Pancreas (tissue), 10 donors: Measurements from ENCODE around the gene CCSER1. TPM values are rescaled to one million over a fixed set of nuclear protein-coding genes. Genes with fewer than 3 reads are reported as not detected.

Source experiments
- ATAC-seq, 4 donors: fragments of 200-7000 bp; cut with Tn5 transposase; one replicate each; pipeline versions ENCODE4 v1.8.0 to v1.9.1; 2020; ENCODE audit warnings: mild to moderate bottlenecking in 4 of 4, moderate library complexity in 4 of 4
- DNase-seq, 6 donors: peaks; one replicate each; pipeline ENCODE4 v3.0.0-alpha.2; 2020
- FAIRE-seq: peaks from 2 replicates; lab custom pipeline; 2012; peaks lifted over from hg19 to GRCh38; lab: Jason Lieb, UNC
- H3K27ac ChIP-seq, 4 donors: fragments of 200-600 bp; sonication (generic); 1 replicate in 3 of 4; 2 replicates in 1 of 4; pipeline versions ENCODE4 v1.5.0 to v1.8.0; 2020
- H3K27me3 ChIP-seq, 4 donors: fragments of 200-600 bp; one replicate each; pipeline ENCODE4 v1.8.0; 2021
- H3K36me3 ChIP-seq, 3 donors: fragments of 200-600 bp; sonication (generic) in 1 of 3; one replicate each; pipeline versions ENCODE4 v1.5.0 to v1.8.0; 2020 to 2021
- H3K4me1 ChIP-seq, 3 donors: fragments of 200-600 bp; one replicate each; pipeline ENCODE4 v1.8.0; 2021
- H3K4me3 ChIP-seq, 4 donors: fragments of 200-600 bp; sonication (generic) in 2 of 4; one replicate each; pipeline versions ENCODE4 v1.5.0 to v1.8.0; 2020 to 2021
- H3K9me3 ChIP-seq, 4 donors: fragments of 200-600 bp; one replicate each; pipeline ENCODE4 v1.8.0; 2021
- CTCF ChIP-seq, 4 donors: fragments of 200-600 bp; sonication (generic) in 3 of 4; IDR thresholded peaks; one replicate each; pipeline versions ENCODE4 v1.5.0 to v1.8.0; 2021; ENCODE audit warnings: antibody characterized with exemption in 4 of 4
- WGBS, 2 donors: extraction: QIAGEN DNeasy Blood & Tissue Kit; methylation state at CpG; one replicate each; pipeline ENCODE4 v1.1.7; 2013; 5-methylcytosine and 5-hydroxymethylcytosine counted together
- intact Hi-C, 3 donors: fragments of 100-400 bp; cut with DNase I; formaldehyde crosslinking; loops; one replicate each; pipeline versions ENCODE4 v1.11.1 to v1.14.2; 2022
- polyA plus RNA-seq, 2 donors: library from polyadenylated mRNA; stranded (reverse); fragments of 200-250 nt; gene quantifications; one replicate each; pipeline ENCODE4 v1.2.3, GENCODE V29; 2013
- total RNA-seq, 6 donors: library from RNA; stranded (reverse); fragmentation: NEBNext Ultra II Directional in 4 of 6; extraction: Animal tissue kit (Norgen Biotek cat#: 25700) in 4 of 6; gene quantifications; one replicate each; pipeline versions ENCODE4 v1.2.1 to v1.2.4, GENCODE V29; 2021 to 2023
- donor health status: healthy with polysubstance abuse.
- donor health status: DM: no; HTN: no; CAD: no; lungs with moderate emphysema.
- donor health status: DM: no; HTN: no; CAD: no.
- donor health status: control.
- donor health status: control.
- donor health status: Bipolar disorder and iron deficiency.
- donor health status: DM: yes; HTN: yes; CAD: no.
- donor health status: DM: no; HTN: no; CAD: no.
- donor health status: DM: no; HTN: no; CAD: no.
- donor health status: DM: yes; HTN: yes; CAD: no.

The CCSER1 gene
- total and polyA plus RNA-seq, 8 donors, result 0.99 to 12.7 (median 5.1) TPM

- H3K4me1 ChIP-seq, result no peaks in the 10 kb centered on the region
- no peaks in the 10 kb centered on the region for H3K9me3 ChIP-seq
- H3K36me3 ChIP-seq, result no peaks in the 10 kb centered on the region
- ATAC-seq, result no peak
- no peak overlapping the region for H3K4me3 ChIP-seq
- no peak for TF ChIP-seq CTCF (IDR thresholded peaks at IDR 0.05)
- H3K27me3 ChIP-seq, result no peaks in the 10 kb centered on the region
- no peak for FAIRE-seq
- DNase-seq, result no peak
- H3K27ac ChIP-seq, result no peak overlapping the region
- intact Hi-C loops, result no loop called here
Observed at GRCh38 chr4:91502365-91502764, 1375.2 kb downstream of the CCSER1 start.

- H3K27me3 ChIP-seq, result no peaks in the 10 kb centered on the region
- H3K9me3 ChIP-seq, result no peaks in the 10 kb centered on the region
- ATAC-seq (no peak), DNase-seq (no peak), FAIRE-seq (no peak)
- H3K36me3 ChIP-seq, result no peaks in the 10 kb centered on the region
- H3K27ac ChIP-seq, result no peak overlapping the region
- no peak for TF ChIP-seq CTCF (IDR thresholded peaks at IDR 0.05)
- H3K4me3 ChIP-seq, result no peak overlapping the region
- no peaks in the 10 kb centered on the region for H3K4me1 ChIP-seq
- intact Hi-C loops, result no loop called here
Observed at GRCh38 chr4:91513326-91513725, 1386.1 kb downstream of the CCSER1 start.

- intact Hi-C loops, result no loop called here
- WGBS, 2 donors, result 87 to 89% methylated on average over 6 of the region's 6 CpGs
- ATAC-seq, result no peak
- H3K9me3 ChIP-seq, result no peaks in the 10 kb centered on the region
- peak in 1 of 6 donors; percentile 21 for DNase-seq
- no peaks in the 10 kb centered on the region for H3K4me1 ChIP-seq
- H3K36me3 ChIP-seq, result no peaks in the 10 kb centered on the region
- H3K27ac ChIP-seq, result no peak overlapping the region
- no peak for FAIRE-seq
- no peak overlapping the region for H3K4me3 ChIP-seq
- TF ChIP-seq CTCF (IDR thresholded peaks at IDR 0.05), result no peak
- H3K27me3 ChIP-seq, result no peaks in the 10 kb centered on the region
Observed at GRCh38 chr4:91519155-91519554, 1392.0 kb downstream of the CCSER1 start.

- 43 to 49% methylated on average over 1 of the region's 1 CpG for WGBS, 2 donors
- FAIRE-seq, result no peak
- no peak overlapping the region for H3K4me3 ChIP-seq
- no peak for TF ChIP-seq CTCF (IDR thresholded peaks at IDR 0.05)
- H3K27me3 ChIP-seq, result no peaks in the 10 kb centered on the region
- DNase-seq, result no peak
- H3K9me3 ChIP-seq, result peaks cover 0 to 3% (median 0%) of the 10 kb centered on the region in 4 donors
- no peaks in the 10 kb centered on the region for H3K4me1 ChIP-seq
- intact Hi-C loops, result no loop called here
- H3K36me3 ChIP-seq, result no peaks in the 10 kb centered on the region
- ATAC-seq, result no peak
- no peak overlapping the region for H3K27ac ChIP-seq
Observed at GRCh38 chr4:91525621-91526020, 1398.4 kb downstream of the CCSER1 start.

GRCh38 chr4:91527056-91527455 is 1399.9 kb downstream of the CCSER1 start:
- TF ChIP-seq CTCF (IDR thresholded peaks at IDR 0.05), result no peak
- no peak for FAIRE-seq

More at GRCh38 chr4:91527056-91527455, 1399.9 kb downstream of the CCSER1 start:
- H3K27me3 ChIP-seq, result no peaks in the 10 kb centered on the region
- no peak for DNase-seq
- ATAC-seq, result no peak
- H3K4me1 ChIP-seq, result no peaks in the 10 kb centered on the region
- no peak overlapping the region for H3K27ac ChIP-seq
- H3K9me3 ChIP-seq, result peaks cover 0 to 3% (median 0%) of the 10 kb centered on the region in 4 donors
- H3K36me3 ChIP-seq, result no peaks in the 10 kb centered on the region
- intact Hi-C loops, result no loop called here
- no peak overlapping the region for H3K4me3 ChIP-seq
